Measurements from ENCODE around the gene CIRBP. TPM values are rescaled to one million over a fixed set of nuclear protein-coding genes. Genes with fewer than 3 reads are reported as not detected.

CIRBP gene
- total and polyA plus RNA-seq, 2 of the 13 experiments (the other 11 are each of a cell fraction or from before 2014, with no cell fraction given) = 133 to 140 TPM

GRCh38 chr19:1259206-1259875, 9.8 kb upstream of the CIRBP start (continued):
- no peak for TF ChIP-seq ZBTB14 (CRISPR knock-in tag; IDR thresholded peaks at IDR 0.05)
- TF ChIP-seq ZNF564 (CRISPR knock-in tag; IDR thresholded peaks at IDR 0.05) = no peak; the same call in none of the 2 replicates
- TF ChIP-seq KMT2B (CRISPR knock-in tag; IDR thresholded peaks at IDR 0.05) = peak; percentile 56; the same call in 1 of the 2 replicates
- TF ChIP-seq ZNF350 (CRISPR knock-in tag; IDR thresholded peaks at IDR 0.05; ENCODE audit: borderline replicate concordance, low read depth) = peak; percentile 41; the same call in 1 of the 2 replicates
- peak; percentile 97; the same call in 1 of the 2 replicates for TF ChIP-seq ZNF792 (CRISPR knock-in tag; IDR thresholded peaks at IDR 0.05)
- TF ChIP-seq, protein P1, sequence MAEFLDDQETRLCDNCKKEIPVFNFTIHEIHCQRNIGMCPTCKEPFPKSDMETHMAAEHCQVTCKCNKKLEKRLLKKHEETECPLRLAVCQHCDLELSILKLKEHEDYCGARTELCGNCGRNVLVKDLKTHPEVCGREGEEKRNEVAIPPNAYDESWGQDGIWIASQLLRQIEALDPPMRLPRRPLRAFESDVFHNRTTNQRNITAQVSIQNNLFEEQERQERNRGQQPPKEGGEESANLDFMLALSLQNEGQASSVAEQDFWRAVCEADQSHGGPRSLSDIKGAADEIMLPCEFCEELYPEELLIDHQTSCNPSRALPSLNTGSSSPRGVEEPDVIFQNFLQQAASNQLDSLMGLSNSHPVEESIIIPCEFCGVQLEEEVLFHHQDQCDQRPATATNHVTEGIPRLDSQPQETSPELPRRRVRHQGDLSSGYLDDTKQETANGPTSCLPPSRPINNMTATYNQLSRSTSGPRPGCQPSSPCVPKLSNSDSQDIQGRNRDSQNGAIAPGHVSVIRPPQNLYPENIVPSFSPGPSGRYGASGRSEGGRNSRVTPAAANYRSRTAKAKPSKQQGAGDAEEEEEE (CRISPR knock-in tag; IDR thresholded peaks at IDR 0.05; ENCODE audit: borderline replicate concordance) = no peak
- peak; percentile 14; the same call in 1 of the 2 replicates for TF ChIP-seq ZNF143 (CRISPR knock-in tag; IDR thresholded peaks at IDR 0.05)
- TF ChIP-seq SP1 (IDR thresholded peaks at IDR 0.05) = no peak
- peak; percentile 49; the same call in 1 of the 2 replicates for TF ChIP-seq SP1 (CRISPR knock-in tag; IDR thresholded peaks at IDR 0.05)
- peak; percentile 84 for TF ChIP-seq FIP1L1 (IDR thresholded peaks at IDR 0.05; ENCODE audit: borderline replicate concordance, insufficient read depth, low read depth, low read length)
- no peak for TF ChIP-seq ZNF704 (CRISPR knock-in tag; IDR thresholded peaks at IDR 0.05; ENCODE audit: borderline replicate concordance)
- TF ChIP-seq RFX5 (IDR thresholded peaks at IDR 0.05; ENCODE audit: low read depth, low read length) = no peak
- peak; percentile 75; the same call in 1 of the 2 replicates for TF ChIP-seq ZBTB20 (CRISPR knock-in tag; IDR thresholded peaks at IDR 0.05; ENCODE audit: borderline replicate concordance, low read depth)
- no peak for TF ChIP-seq ZSCAN22 (CRISPR knock-in tag; IDR thresholded peaks at IDR 0.05)
- TF ChIP-seq JUN (CRISPR knock-in tag; IDR thresholded peaks at IDR 0.05) = peak; percentile 41; the same call in 1 of the 2 replicates
- TF ChIP-seq ZNF577 (CRISPR knock-in tag; IDR thresholded peaks at IDR 0.05; ENCODE audit: borderline replicate concordance, low read depth) = no peak
- no peak; the same call in 1 of the 2 replicates for TF ChIP-seq ZFP1 (CRISPR knock-in tag; IDR thresholded peaks at IDR 0.05)
- TF ChIP-seq RBAK (CRISPR knock-in tag; IDR thresholded peaks at IDR 0.05) = no peak
- no peak for TF ChIP-seq HMGA1 (CRISPR knock-in tag; conservative IDR thresholded peaks at IDR 0.05)
- no peak for TF ChIP-seq ADNP (CRISPR knock-in tag; IDR thresholded peaks at IDR 0.05)
- peak; percentile 79; the same call in 1 of the 2 replicates for TF ChIP-seq ZNF552 (CRISPR knock-in tag; IDR thresholded peaks at IDR 0.05; ENCODE audit: borderline replicate concordance)
- TF ChIP-seq YEATS4 (CRISPR knock-in tag; IDR thresholded peaks at IDR 0.05; ENCODE audit: borderline replicate concordance) = peak; percentile 69; the same call in 1 of the 2 replicates
- TF ChIP-seq ZNF589 (CRISPR knock-in tag; conservative IDR thresholded peaks at IDR 0.05) = no peak; the same call in 1 of the 2 replicates
- no peak for TF ChIP-seq ATF7 (IDR thresholded peaks at IDR 0.05)
- peak; percentile 61; the same call in 1 of the 2 replicates for TF ChIP-seq ATF7 (CRISPR knock-in tag; IDR thresholded peaks at IDR 0.05)
- TF ChIP-seq NR2C2 (CRISPR knock-in tag; IDR thresholded peaks at IDR 0.05; ENCODE audit: borderline replicate concordance) = peak; percentile 79

Measured in HepG2 (cell line).